IPS-NIHi7 (cell line): ENCODE results near the gene HTRA3.

Experiments used
- DNase-seq: peaks from one replicate; pipeline ENCODE4 v3.0.0; 2012; ENCODE audit warnings: mixed read lengths; ENCODE audit errors: extremely low spot score

HTRA3 gene

GRCh38 chr4:8269535-8270417, at the start of gene HTRA3:
Gene HTRA3, plus strand, starts transcription at chr4:8269754. Its CDS starts 215 bp downstream, at chr4:8269969.
- DNase-seq, result peak; percentile 89

DNA sequence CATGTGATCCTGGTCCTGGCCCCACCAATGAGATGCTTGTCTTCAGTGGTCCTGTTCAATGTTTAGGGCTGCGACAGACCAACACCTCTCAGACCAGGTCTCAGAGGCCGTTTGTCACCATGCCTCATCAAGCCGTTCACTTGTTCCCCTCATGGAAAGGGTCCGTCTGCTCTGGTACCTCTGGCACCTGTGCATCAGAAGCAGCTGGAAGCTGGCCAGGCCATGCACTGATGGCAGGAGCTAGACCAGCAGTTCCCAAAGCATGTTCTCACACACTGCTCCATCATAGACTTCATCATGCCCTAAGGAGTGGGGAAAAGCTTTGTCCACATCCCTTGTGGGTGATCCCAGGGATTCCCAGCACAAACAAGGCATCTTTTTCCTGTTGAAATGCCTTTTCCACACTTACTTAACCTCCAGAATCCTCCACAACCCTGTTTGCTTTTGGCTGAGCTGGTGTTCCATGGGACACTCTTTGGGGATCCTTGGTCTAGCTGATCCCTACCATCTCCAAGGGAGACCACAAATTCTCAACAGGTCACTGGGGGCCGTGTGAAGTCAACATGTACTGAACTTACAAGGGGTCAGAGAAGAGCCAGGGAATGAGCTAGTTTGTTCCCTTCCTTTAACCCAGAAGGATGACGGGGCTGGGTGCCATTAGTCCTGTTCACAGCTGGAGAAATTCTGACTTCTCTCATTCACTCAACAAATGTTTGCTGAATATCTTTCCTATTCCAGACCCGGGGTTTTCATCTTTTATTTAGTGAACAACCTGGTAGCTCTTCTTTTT, 48.7 kb upstream of the HTRA3 start:
- no peak for DNase-seq

- no peak for DNase-seq
These were observed 48.1 kb upstream of the HTRA3 start for GRCh38 chr4:8221476-8221875.

- no peak for DNase-seq
These were observed 47.6 kb upstream of the HTRA3 start for GRCh38 chr4:8221985-8222384.

- no peak for DNase-seq
These were observed 46.8 kb upstream of the HTRA3 start for GRCh38 chr4:8222609-8223388.

GRCh38 chr4:8224267-8224974, 45.1 kb upstream of the HTRA3 start:
- DNase-seq, result no peak

DNA sequence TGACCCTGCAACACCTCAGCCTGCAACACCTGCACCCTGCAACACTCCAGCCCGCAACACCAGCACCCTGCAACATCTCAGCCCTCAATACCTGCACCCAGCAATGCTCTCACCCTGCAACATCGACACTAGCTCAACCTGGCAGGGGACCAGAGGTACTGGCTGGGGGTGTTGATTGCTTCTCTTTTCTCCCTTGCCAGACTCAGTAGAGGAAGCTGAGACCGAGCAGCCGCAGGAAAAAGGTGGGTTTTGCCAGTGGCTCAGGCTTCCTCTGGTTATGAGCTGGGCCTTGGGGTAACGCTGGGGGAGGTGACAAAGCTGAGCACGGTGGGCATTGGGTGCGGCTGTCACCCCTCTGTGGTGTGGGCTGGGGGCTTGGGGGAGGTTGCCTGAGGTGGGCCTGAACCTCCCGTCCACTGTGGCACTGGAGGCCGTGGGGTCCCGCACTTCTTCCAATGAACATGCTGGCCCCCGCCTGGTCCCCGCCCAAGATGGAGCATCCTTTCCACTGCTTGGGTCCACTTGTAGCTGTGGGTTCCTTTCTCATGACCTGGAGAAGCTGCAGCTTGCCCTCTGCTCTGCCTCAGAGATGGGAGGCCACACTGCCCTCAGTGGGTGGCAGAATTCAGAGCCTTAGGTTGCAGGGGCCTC, 44.5 kb upstream of the HTRA3 start:
- no peak for DNase-seq

- peak; percentile 86 for DNase-seq
These were observed 43.7 kb upstream of the HTRA3 start for GRCh38 chr4:8225706-8226443.

- DNase-seq, result no peak
These were observed 42.3 kb upstream of the HTRA3 start for GRCh38 chr4:8227201-8227770.

- no peak for DNase-seq
These were observed 41.7 kb upstream of the HTRA3 start for GRCh38 chr4:8227771-8228318.

DNA sequence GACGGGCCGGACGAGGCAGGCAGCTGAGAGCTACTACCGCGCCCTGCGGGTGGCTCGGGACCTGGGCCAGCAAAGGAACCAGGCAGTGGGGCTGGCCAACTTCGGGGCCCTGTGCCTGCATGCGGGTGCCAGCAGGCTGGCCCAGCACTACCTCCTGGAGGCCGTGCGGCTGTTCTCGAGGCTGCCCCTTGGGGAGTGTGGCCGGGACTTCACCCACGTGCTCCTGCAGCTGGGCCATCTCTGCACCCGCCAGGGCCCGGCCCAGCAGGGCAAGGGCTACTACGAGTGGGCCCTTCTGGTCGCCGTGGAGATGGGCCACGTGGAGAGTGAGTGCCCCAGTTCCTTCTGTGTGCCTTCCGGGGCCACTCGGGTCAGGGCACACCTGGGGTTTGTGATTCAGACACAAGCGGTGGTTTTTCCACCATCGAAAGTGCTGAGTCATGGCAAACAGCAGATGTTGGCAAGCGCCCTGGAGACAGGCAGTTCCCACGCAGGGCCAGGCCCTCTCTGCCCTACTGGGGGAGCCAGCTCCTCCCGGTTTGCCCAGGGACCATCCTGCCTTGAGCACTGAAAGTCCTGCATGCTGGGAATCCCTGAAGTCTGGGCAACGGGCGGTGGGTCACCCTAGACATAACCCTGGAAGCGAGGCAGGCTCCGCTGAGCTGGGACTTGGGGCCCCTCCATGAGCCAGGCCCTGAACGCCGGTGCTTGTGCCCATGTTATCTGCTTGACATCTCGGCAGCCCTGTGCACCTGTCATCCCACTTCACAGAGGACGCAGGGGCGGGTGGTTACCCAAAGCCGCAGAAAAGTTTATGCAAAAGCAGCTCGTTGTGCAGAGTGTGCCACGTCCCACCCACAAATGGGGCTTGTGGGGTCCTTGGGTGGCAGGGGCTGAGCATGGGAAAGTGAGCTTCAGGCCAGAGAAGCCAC, 41.0 kb upstream of the HTRA3 start:
- no peak for DNase-seq

- DNase-seq, result no peak
These were observed 40.1 kb upstream of the HTRA3 start for GRCh38 chr4:8229331-8229975.

- no peak for DNase-seq
These were observed 39.5 kb upstream of the HTRA3 start for GRCh38 chr4:8230033-8230432.

- no peak for DNase-seq
These were observed 38.7 kb upstream of the HTRA3 start for GRCh38 chr4:8230891-8231290.

GRCh38 chr4:8231551-8232049, 38.0 kb upstream of the HTRA3 start:
- DNase-seq, result no peak

DNA sequence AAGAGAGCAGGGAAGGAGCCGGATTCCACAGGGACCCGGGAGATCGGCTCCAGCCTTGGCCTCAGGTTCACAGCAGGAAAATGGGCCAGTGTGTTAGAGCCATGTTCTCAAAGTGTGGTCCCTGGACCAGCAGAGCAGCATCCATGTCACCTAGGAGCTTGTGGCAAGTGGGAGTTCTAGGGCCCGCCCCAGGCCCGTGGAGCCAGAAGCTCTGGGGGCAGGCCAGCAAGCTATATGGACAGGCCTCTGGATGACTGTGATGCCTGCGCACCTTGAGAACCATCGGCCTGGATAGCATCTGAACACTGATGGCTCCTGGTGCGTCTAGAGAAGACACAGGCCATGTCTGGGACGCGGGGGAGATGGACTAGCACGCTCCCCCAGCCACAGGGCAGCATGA, 36.8 kb upstream of the HTRA3 start:
- DNase-seq, result no peak

DNA sequence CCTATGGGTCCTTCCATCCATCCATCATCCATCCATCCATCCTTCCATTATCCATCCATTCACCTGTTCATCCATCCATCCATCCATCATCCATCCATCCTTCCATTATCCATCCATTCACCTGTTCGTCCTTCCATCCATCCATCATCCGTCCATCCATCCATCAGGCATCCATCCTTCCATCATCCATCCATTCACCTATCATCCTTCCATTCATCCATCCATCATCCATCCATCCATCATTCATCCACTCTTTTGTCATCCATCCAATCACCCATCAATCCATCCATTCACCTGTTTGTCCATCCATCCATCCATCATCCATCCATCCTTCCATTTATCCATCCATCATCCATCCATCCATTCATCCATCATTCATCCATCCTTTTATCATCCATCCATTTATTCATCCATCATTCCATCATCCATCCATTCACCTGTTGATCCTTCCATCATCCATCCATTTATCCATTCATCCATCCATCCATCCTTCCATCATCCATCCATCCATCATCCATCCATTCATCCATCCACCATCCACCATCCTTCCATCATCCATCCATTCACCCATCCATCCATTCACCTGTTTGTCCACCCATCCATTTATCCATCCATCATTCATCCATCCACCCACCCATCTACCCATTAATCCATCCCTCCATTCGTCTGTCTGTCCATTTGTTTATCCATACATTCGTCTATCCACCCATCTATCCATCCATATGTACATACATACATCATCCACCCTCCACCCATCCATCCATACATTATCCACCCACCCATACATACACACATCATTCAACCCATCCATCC, 35.7 kb upstream of the HTRA3 start:
- DNase-seq, result no peak
